NCI-H460 (cell line): ENCODE results near the gene EEF1A2. TPM values are rescaled to one million over a fixed set of nuclear protein-coding genes. Genes with fewer than 3 reads are reported as not detected.
A peak's percentile ranks its signal among the peaks of the same experiment; 100 is the strongest.

Experiments
- DNase-seq: peaks from one replicate; pipeline ENCODE4 v3.0.0-alpha.2; 2016; ENCODE audit warnings: low read depth; ENCODE audit errors: extremely low read depth
- polyA plus RNA-seq: library from polyadenylated mRNA; depleted of rRNA; stranded (reverse); fragments of >200 nt; gene quantifications from 2 replicates; pipeline ENCODE4 v1.2.3, GENCODE V29; 2014; cell fraction: nucleus; rRNA removed
- total RNA-seq: library from RNA; depleted of rRNA; stranded (reverse); fragments of >200 nt; shearing (Covaris generic); gene quantifications from 2 replicates; pipeline ENCODE4 v1.2.3, GENCODE V29; 2014; rRNA removed

Gene EEF1A2
- total RNA-seq, result 224 and 275 TPM in 2 replicates
- polyA plus RNA-seq, result 273 and 308 TPM in 2 replicates

- DNase-seq, result peak; percentile 21
These were observed at the start of gene EEF1A2 for GRCh38 chr20:63498960-63499337. Gene EEF1A2 (minus strand): TSS chr20:63499083. CDS start chr20:63497763, 1,320 bp downstream.

- no peak for DNase-seq
These were observed 49.7 kb upstream of the EEF1A2 start for GRCh38 chr20:63548542-63548941.

- no peak for DNase-seq
These were observed 49.0 kb upstream of the EEF1A2 start, which contains the start of gene SRMS for GRCh38 chr20:63547725-63548480. Gene SRMS (minus strand): TSS chr20:63547749. CDS start chr20:63547463, 286 bp downstream.

DNA sequence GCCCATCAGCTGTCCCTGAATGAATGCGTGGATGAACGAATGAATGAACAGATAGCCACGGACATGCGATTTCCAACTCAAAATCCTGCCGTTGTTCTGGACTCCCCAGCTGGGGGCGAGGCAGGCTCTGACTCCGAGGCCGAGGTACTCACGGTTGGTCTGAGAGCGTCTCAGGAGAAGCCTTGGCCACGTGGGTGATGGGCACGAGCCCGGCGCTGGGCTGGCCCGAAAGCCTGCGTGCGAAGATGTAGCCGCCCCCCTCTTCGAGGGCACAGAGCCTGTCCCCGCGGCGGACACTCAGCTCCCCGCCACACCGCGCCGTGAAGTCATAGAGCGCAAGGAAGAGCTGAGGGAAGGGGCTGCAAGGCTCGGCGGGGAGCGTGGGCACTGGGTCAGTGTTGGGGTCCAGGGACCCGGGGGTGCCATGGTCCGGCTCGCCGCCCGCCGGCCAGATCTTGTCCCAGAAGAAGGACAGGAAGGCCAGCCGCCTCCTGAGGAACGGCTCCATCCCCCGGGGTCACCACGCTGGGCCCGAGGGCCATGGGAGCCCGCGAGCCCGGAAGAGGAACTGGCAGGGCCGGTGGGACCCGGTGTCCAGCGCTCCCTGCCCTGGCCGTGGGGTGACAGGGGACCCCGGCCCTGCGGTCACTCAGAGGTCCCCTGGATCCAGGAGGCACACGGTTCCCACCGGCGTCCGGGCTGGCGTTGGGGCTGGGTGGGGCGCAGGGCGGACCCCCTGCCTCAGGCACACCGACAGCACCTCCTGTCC lies 48.3 kb upstream of the EEF1A2 start:
- DNase-seq, result no peak

DNA sequence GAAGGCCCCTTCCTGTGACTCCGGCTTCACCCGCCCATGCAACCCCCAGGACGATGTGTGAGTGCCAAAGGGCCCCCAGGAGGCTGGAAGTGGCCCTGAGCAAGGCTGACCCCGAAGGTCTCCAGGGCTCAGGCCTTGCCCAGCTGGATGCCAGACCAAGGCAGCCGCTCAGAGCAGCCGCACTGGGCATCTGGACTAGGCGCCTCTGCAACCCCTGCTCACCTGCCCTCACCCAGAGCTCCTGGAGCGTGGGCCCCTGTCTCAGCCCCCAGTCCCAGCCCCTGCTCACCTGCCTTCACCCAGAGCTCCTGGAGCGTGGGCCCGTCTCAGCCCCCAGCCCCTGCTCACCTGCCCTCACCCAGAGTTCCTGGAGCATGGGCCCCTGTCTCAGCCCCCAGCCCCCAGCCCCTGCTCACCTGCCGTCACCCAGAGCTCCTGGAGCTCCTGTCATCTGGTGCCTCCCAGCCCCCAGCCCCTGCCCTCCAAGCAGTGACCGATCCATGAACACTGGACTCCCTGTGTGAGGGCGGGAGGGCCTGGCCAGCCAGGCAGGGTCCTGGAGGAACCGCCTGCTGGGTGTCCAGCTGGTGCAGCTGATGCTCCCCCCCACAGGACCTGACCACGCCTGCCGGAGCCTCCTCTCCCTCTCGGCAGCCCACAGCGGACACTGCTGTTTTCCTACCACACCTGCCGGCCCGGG lies 47.5 kb upstream of the EEF1A2 start:
- DNase-seq, result no peak

DNA sequence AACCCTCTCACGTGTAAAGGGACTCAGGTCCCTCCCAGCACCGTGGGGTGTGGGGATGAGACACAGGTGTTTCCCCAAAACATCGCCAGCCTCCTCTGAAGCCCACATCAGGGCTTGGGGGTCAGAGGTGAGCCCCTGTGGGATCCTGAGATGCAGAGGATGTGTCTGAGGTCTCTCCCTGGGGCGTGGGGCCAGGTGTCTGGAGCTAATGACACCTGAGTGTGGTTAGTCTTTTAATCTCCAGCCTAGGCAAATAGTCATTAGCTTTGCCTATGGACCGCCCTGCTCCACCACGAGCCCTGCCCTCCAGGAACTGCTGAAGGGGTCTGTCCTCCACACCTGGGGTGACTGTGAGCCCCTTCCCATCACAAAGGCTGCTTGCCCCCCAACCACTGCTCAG lies 46.9 kb upstream of the EEF1A2 start:
- no peak for DNase-seq

DNA sequence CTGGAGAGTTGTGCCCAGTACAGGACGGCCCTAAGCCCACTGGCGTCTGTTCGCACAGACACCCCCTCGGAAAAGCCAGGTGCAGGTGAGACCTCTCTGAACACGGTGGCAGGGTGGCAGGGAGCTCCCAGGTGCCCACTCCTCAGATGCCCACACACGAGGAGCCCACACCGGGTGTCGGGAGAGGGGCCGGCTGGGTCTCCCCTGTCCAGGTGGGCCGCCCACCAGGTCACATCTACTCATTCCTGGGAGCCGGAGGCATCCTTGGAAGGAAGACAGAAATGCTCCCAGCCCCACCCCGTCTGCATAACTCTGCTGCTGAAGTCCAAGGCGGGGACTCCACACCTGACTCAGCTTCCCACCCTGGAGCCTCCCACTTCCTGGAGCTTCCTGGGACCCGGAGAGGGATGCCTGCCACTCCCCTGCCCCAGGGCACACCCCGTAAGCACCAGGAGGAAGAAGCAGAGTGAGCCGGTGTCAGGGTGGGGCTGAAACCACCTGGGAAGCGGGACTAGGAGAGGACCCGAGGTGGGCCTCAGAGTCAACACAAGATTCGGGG lies 46.2 kb upstream of the EEF1A2 start:
- DNase-seq, result no peak

DNA sequence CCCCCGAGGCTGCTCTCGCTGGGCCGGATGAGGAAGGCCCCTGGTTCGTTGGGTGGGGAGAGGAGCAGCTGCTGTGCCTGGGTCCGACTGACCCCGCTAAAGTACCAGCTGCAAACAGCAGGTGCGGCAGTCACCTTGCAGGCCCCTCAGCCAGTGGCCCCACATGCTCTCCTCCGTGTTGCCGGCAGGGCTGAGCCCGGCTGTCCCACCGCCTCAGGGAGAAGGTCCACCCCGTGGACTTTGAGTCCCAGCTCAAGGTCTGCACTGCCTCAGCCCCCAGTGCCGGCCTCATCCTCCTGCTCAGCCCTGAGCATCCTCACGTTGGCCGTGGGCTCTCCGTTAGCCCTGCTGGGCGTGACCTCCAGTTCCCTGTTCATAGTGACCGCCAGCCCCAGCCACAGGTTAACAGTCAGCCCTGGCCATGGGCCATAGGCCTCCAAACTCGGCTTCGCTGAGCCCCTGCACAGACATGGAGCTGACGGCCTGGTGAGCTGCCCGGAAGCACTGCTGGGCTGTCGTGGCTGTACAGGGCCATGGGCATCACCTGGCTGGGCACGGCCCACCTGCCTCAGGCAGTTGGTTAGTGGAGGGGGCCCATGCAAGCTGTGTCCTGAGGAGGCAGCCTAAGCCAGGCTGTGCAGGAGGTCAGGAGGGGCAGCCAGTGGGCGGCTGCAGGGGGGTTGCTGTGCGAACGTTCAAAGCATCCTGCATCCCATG lies 45.5 kb upstream of the EEF1A2 start:
- no peak for DNase-seq

- DNase-seq, result no peak
These were observed 44.9 kb upstream of the EEF1A2 start for GRCh38 chr20:63543733-63544132.

DNA sequence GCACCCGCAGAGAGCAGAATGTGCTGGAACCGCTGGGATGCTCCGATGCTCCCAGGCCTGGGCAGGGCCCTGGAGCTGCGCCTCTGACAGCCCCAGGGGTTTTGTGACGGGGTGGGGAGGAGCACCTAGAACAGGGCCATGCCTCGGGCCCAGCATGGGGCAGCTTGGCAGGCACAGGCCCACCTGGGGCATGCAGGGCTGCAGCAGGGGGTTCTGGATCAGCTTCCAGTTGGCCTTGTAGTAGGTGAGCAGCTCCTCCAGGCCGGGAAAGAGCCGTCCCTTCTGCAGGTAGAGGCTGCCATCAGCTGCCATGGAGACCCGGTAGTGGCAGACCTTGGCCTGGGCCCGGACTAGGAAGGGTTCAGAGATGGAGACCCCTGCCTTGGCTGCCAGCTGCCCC lies 44.2 kb upstream of the EEF1A2 start:
- DNase-seq, result no peak

- no peak for DNase-seq
These were observed 43.8 kb upstream of the EEF1A2 start for GRCh38 chr20:63542696-63543095.

DNA sequence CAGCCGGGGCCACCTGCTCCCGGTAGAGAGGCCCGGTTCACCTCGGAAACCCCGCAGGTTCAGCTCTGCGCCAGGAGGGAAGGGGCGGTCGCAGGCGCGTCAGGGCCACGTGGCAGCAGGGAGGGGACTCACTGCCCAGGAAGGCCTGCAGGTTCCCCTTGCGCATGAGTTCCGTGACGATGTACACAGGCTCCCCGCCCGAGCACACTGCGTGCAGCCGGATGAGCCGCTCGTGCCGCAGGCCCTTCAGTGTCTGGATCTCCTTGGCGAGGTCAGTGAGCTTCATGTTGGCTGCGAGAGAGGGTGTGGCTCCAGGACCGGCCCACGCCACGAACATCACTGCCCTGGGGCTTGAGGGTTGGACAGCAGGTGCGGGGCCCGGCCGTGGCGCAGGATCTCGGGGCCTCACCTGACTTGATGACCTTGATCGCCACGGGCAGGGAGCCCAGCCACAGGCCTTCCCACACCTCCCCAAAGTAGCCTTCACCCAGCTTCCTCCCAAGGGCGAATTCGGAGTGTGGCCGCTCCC lies 43.2 kb upstream of the EEF1A2 start:
- DNase-seq, result no peak

DNA sequence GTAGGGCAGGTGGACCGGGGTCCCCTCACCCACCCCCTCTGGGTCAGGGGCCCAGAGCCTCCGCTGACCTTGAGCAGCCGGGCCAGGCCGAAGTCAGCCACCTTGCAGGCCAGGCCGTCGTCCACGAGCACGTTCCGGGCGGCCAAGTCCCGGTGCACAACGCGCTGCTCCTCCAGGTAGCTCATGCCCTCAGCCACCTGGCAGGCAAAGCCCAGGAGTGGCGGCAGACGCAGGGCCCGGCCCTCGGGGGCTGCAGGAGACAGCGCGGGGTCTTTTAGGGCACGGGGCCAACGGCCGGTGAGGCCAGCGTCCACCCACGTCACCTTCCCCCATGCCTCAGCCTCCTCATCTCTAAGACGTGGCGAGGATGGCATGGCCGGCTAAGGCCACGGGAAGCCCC lies 42.5 kb upstream of the EEF1A2 start:
- DNase-seq, result no peak

GRCh38 chr20:63540417-63541186 lies 41.7 kb upstream of the EEF1A2 start:
- no peak for DNase-seq

DNA sequence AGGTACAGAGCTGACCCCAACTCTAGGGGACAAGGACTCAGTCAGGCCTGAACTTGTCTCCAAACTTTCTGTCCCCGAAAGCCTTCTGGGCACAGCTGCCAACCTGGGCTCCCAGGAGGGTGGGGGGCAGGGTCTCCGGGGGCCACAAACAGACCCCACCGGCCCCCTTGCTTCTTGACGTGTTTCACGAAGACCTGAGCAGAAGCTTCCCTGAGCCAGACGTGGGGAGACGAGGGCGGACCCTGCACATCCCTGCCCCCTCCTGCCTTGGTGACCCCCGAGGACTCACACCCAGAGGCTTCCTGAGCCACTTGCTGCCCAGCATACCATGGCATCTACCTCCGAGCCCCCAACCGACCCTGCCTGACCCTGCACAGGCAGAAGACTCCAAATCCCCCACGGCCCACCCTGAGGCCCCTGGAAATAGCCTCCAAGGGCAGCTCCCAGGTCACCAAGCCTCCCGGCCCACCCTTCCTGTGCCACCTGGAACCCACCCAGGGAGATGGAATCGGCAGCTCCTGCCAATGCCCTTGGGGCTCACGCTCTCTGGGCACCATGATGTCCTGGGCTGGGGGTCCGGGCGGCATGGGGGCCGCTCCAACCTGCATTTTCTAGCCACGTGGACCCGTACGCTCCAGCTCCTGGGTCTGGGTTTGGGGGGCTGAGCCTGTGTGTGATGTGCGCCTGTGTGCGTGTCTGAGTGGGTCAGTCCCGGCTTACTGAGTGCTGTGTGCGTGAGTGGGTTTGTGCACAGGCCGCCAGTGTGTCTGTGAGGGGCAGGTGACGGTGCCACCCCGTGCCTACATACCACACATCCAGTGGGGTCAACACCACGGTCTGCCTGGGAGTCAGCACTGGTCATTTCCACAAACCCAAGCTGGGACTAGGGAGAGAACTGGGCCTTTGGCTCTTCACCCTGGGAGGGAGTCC lies 40.8 kb upstream of the EEF1A2 start:
- DNase-seq, result no peak

DNA sequence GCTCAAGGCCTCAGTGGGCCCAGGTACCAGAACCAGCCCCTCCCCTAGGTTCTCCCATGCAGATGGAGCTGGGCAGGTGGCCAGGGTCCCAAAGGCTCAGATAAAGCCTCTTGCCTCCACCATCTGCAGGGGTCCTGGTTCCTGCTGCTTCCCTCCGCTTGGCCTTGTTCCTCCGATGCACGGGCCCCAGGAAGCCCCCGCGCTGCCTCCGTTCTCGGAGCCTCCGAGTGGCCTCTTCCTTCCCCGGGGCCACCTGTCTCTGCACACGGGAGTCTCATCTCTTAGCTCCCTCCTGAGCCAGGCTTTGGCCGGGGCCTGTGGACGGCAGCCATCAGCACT lies 40.2 kb upstream of the EEF1A2 start:
- DNase-seq, result no peak

DNA sequence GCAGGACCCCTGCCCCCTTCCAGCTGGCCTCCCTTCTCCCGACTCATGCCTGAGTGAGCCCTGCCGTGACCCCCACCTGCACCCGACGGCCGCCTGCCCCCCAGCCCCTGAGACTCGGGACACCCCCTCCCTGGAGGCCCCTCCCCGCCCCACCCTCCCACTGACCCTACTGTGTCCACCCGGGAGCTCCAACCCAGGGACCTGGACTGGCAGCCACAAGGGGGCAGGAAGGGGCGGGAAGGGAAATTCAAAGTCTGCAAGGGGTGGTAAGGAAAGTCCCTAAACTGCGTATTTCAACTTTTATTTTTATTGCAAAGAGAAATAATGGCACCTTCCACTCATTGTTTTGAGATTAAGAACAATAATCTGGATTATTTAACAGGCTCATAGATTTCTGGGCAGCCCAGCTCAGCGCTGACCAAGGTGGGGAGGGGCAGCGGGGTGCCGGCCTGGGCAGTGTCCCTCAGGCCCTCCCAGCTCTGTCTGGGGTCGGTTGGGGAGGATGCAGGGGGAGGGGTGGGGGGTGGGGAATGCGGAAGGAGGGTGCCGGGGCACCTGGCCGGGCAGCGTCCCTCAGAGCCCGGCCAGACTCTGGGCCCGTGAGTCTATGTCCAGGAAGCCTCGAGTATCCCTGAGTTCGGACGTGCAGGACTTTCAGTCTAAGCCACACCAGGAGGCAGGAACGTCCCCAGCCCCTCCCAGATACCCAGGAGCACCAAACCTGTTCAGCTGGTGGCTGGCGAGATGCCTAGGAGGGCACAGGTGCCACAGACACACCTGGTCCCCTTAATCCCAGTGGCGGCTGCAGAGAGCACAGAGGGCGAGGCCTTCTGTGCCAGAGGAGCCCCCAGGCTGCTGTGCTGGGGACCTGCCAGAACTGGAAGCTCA lies 39.6 kb upstream of the EEF1A2 start:
- DNase-seq, result peak; percentile 46
